ENCODE data around the gene PRR5.

The PRR5 gene

GRCh38 chr22:44721213-44721612, 19.2 kb downstream of the PRR5 start:
- Histone ChIP-seq H3K27me3 (ENCODE audit: insufficient read depth, low read length) (no peaks in the 10 kb centered on the region), H3K79me2 (ENCODE audit: control insufficient read depth, insufficient read depth, low read length, unreplicated experiment) (no peaks in the 10 kb centered on the region), H3K27ac (ENCODE audit: low read depth, low read length) (no peak overlapping the region), H3K36me3 (ENCODE audit: insufficient read depth, low read length) (no peaks in the 10 kb centered on the region), H2AFZ (ENCODE audit: low read length, unreplicated experiment) (no peak overlapping the region), H3K4me3 (ENCODE audit: low read depth, low read length) (no peak overlapping the region), H3K4me1 (ENCODE audit: control insufficient read depth, insufficient read depth, low read length, unreplicated experiment) (no peaks in the 10 kb centered on the region)

- Histone ChIP-seq H3K4me1 (ENCODE audit: control insufficient read depth, insufficient read depth, low read length, unreplicated experiment) (no peaks in the 10 kb centered on the region), H3K79me2 (ENCODE audit: control insufficient read depth, insufficient read depth, low read length, unreplicated experiment) (no peaks in the 10 kb centered on the region), H3K27ac (ENCODE audit: low read depth, low read length) (no peak overlapping the region), H2AFZ (ENCODE audit: low read length, unreplicated experiment) (no peak overlapping the region), H3K36me3 (ENCODE audit: insufficient read depth, low read length) (no peaks in the 10 kb centered on the region), H3K27me3 (ENCODE audit: insufficient read depth, low read length) (no peaks in the 10 kb centered on the region), H3K4me3 (ENCODE audit: low read depth, low read length) (no peak overlapping the region)
Measured at GRCh38 chr22:44722611-44723010, 20.6 kb downstream of the PRR5 start.

GRCh38 chr22:44723801-44724200, 21.8 kb downstream of the PRR5 start:
- no peak overlapping the region for H3K4me3 ChIP-seq (ENCODE audit: low read depth, low read length)
- no peaks in the 10 kb centered on the region for H3K36me3 ChIP-seq (ENCODE audit: insufficient read depth, low read length)
- no peaks in the 10 kb centered on the region for H3K27me3 ChIP-seq (ENCODE audit: insufficient read depth, low read length)
- no peaks in the 10 kb centered on the region for H3K79me2 ChIP-seq (ENCODE audit: control insufficient read depth, insufficient read depth, low read length, unreplicated experiment)
- no peaks in the 10 kb centered on the region for H3K4me1 ChIP-seq (ENCODE audit: control insufficient read depth, insufficient read depth, low read length, unreplicated experiment)
- no peak overlapping the region for H3K27ac ChIP-seq (ENCODE audit: low read depth, low read length)
- H2AFZ ChIP-seq (ENCODE audit: low read length, unreplicated experiment): no peak overlapping the region

GRCh38 chr22:44724416-44724815, 22.4 kb downstream of the PRR5 start:
- Histone ChIP-seq H3K36me3 (ENCODE audit: insufficient read depth, low read length) (no peaks in the 10 kb centered on the region), H3K4me1 (ENCODE audit: control insufficient read depth, insufficient read depth, low read length, unreplicated experiment) (no peaks in the 10 kb centered on the region), H2AFZ (ENCODE audit: low read length, unreplicated experiment) (no peak overlapping the region), H3K4me3 (ENCODE audit: low read depth, low read length) (no peak overlapping the region), H3K27ac (ENCODE audit: low read depth, low read length) (no peak overlapping the region), H3K27me3 (ENCODE audit: insufficient read depth, low read length) (no peaks in the 10 kb centered on the region), H3K79me2 (ENCODE audit: control insufficient read depth, insufficient read depth, low read length, unreplicated experiment) (no peaks in the 10 kb centered on the region)

- no peaks in the 10 kb centered on the region for H3K36me3 ChIP-seq (ENCODE audit: insufficient read depth, low read length)
Measured at GRCh38 chr22:44724859-44725258, 22.9 kb downstream of the PRR5 start.

GRCh38 chr22:44726439-44726838, 24.4 kb downstream of the PRR5 start:
- Histone ChIP-seq H3K4me3 (ENCODE audit: low read depth, low read length) (no peak overlapping the region), H3K4me1 (ENCODE audit: control insufficient read depth, insufficient read depth, low read length, unreplicated experiment) (no peaks in the 10 kb centered on the region), H3K36me3 (ENCODE audit: insufficient read depth, low read length) (no peaks in the 10 kb centered on the region), H2AFZ (ENCODE audit: low read length, unreplicated experiment) (no peak overlapping the region), H3K27ac (ENCODE audit: low read depth, low read length) (no peak overlapping the region), H3K27me3 (ENCODE audit: insufficient read depth, low read length) (no peaks in the 10 kb centered on the region), H3K79me2 (ENCODE audit: control insufficient read depth, insufficient read depth, low read length, unreplicated experiment) (no peaks in the 10 kb centered on the region)

More at GRCh38 chr22:44724859-44725258, 22.9 kb downstream of the PRR5 start:
- H2AFZ ChIP-seq (ENCODE audit: low read length, unreplicated experiment): no peak overlapping the region
- no peaks in the 10 kb centered on the region for H3K27me3 ChIP-seq (ENCODE audit: insufficient read depth, low read length)
- H3K79me2 ChIP-seq (ENCODE audit: control insufficient read depth, insufficient read depth, low read length, unreplicated experiment): no peaks in the 10 kb centered on the region
- H3K27ac ChIP-seq (ENCODE audit: low read depth, low read length): no peak overlapping the region
- no peak overlapping the region for H3K4me3 ChIP-seq (ENCODE audit: low read depth, low read length)
- H3K4me1 ChIP-seq (ENCODE audit: control insufficient read depth, insufficient read depth, low read length, unreplicated experiment): no peaks in the 10 kb centered on the region

GRCh38 chr22:44727148-44727547, 25.1 kb downstream of the PRR5 start:
- Histone ChIP-seq H3K4me3 (ENCODE audit: low read depth, low read length) (no peak overlapping the region), H3K79me2 (ENCODE audit: control insufficient read depth, insufficient read depth, low read length, unreplicated experiment) (no peaks in the 10 kb centered on the region), H2AFZ (ENCODE audit: low read length, unreplicated experiment) (no peak overlapping the region), H3K4me1 (ENCODE audit: control insufficient read depth, insufficient read depth, low read length, unreplicated experiment) (no peaks in the 10 kb centered on the region), H3K36me3 (ENCODE audit: insufficient read depth, low read length) (no peaks in the 10 kb centered on the region), H3K27me3 (ENCODE audit: insufficient read depth, low read length) (no peaks in the 10 kb centered on the region), H3K27ac (ENCODE audit: low read depth, low read length) (no peak overlapping the region)

GRCh38 chr22:44727709-44728108, 25.7 kb downstream of the PRR5 start:
- Histone ChIP-seq H2AFZ (ENCODE audit: low read length, unreplicated experiment) (no peak overlapping the region), H3K27me3 (ENCODE audit: insufficient read depth, low read length) (no peaks in the 10 kb centered on the region), H3K4me3 (ENCODE audit: low read depth, low read length) (no peak overlapping the region), H3K27ac (ENCODE audit: low read depth, low read length) (no peak overlapping the region), H3K36me3 (ENCODE audit: insufficient read depth, low read length) (no peaks in the 10 kb centered on the region), H3K4me1 (ENCODE audit: control insufficient read depth, insufficient read depth, low read length, unreplicated experiment) (no peaks in the 10 kb centered on the region), H3K79me2 (ENCODE audit: control insufficient read depth, insufficient read depth, low read length, unreplicated experiment) (no peaks in the 10 kb centered on the region)

GRCh38 chr22:44728761-44729324, 26.8 kb downstream of the PRR5 start:
- Histone ChIP-seq H3K4me3 (ENCODE audit: low read depth, low read length) (no peak overlapping the region), H3K36me3 (ENCODE audit: insufficient read depth, low read length) (no peaks in the 10 kb centered on the region), H3K27me3 (ENCODE audit: insufficient read depth, low read length) (no peaks in the 10 kb centered on the region), H3K27ac (ENCODE audit: low read depth, low read length) (no peak overlapping the region), H3K79me2 (ENCODE audit: control insufficient read depth, insufficient read depth, low read length, unreplicated experiment) (no peaks in the 10 kb centered on the region), H3K4me1 (ENCODE audit: control insufficient read depth, insufficient read depth, low read length, unreplicated experiment) (no peaks in the 10 kb centered on the region), H2AFZ (ENCODE audit: low read length, unreplicated experiment) (no peak overlapping the region)

- Histone ChIP-seq H3K27ac (ENCODE audit: low read depth, low read length) (no peak overlapping the region), H3K36me3 (ENCODE audit: insufficient read depth, low read length) (no peaks in the 10 kb centered on the region), H3K4me1 (ENCODE audit: control insufficient read depth, insufficient read depth, low read length, unreplicated experiment) (no peaks in the 10 kb centered on the region), H2AFZ (ENCODE audit: low read length, unreplicated experiment) (no peak overlapping the region), H3K4me3 (ENCODE audit: low read depth, low read length) (no peak overlapping the region), H3K27me3 (ENCODE audit: insufficient read depth, low read length) (no peaks in the 10 kb centered on the region), H3K79me2 (ENCODE audit: control insufficient read depth, insufficient read depth, low read length, unreplicated experiment) (no peaks in the 10 kb centered on the region)
Measured at GRCh38 chr22:44729391-44730021, 27.5 kb downstream of the PRR5 start.

- no peak overlapping the region for H2AFZ ChIP-seq (ENCODE audit: low read length, unreplicated experiment)
- H3K27me3 ChIP-seq (ENCODE audit: insufficient read depth, low read length): no peaks in the 10 kb centered on the region
- no peaks in the 10 kb centered on the region for H3K79me2 ChIP-seq (ENCODE audit: control insufficient read depth, insufficient read depth, low read length, unreplicated experiment)
- no peak overlapping the region for H3K4me3 ChIP-seq (ENCODE audit: low read depth, low read length)
- no peak overlapping the region for H3K27ac ChIP-seq (ENCODE audit: low read depth, low read length)
- no peaks in the 10 kb centered on the region for H3K36me3 ChIP-seq (ENCODE audit: insufficient read depth, low read length)
- no peaks in the 10 kb centered on the region for H3K4me1 ChIP-seq (ENCODE audit: control insufficient read depth, insufficient read depth, low read length, unreplicated experiment)
Measured at GRCh38 chr22:44730022-44730393, 28.0 kb downstream of the PRR5 start.

All from ACC112 (cell line).